ENCODE measurements around the gene FAU.

FAU gene

GRCh38 chr11:65084598-65085375, 37.1 kb downstream of the FAU start:
- no peak for TF ChIP-seq ZFP3 (CRISPR knock-in tag; IDR thresholded peaks at IDR 0.05)
- TF ChIP-seq TOX (CRISPR knock-in tag; IDR thresholded peaks at IDR 0.05; ENCODE audit: borderline replicate concordance): no peak
- TF ChIP-seq OSR1 (CRISPR knock-in tag; IDR thresholded peaks at IDR 0.05): no peak
- no peak for TF ChIP-seq ISL1 (CRISPR knock-in tag; IDR thresholded peaks at IDR 0.05)
- TF ChIP-seq GLIS3 (CRISPR knock-in tag; IDR thresholded peaks at IDR 0.05): no peak
- peak; percentile 29 for ATAC-seq

GRCh38 chr11:65083834-65084597, 37.9 kb downstream of the FAU start, which contains the start of the genes CDCA5 and ZFPL1:
Gene CDCA5, minus strand, starts transcription at chr11:65084040. Its CDS starts 62 bp downstream, at chr11:65083978.
Gene ZFPL1, plus strand, starts transcription at chr11:65084222. Its CDS starts 477 bp downstream, at chr11:65084699.
- no peak for TF ChIP-seq TOX (CRISPR knock-in tag; IDR thresholded peaks at IDR 0.05; ENCODE audit: borderline replicate concordance)
- no peak for TF ChIP-seq TSHZ2 (CRISPR knock-in tag; IDR thresholded peaks at IDR 0.05)
- TF ChIP-seq ARNTL (CRISPR knock-in tag; IDR thresholded peaks at IDR 0.05; ENCODE audit: borderline replicate concordance, low read depth): no peak
- TF ChIP-seq CSRNP3 (CRISPR knock-in tag; IDR thresholded peaks at IDR 0.05): no peak
- TF ChIP-seq TCF4 (CRISPR knock-in tag; IDR thresholded peaks at IDR 0.05; ENCODE audit: borderline replicate concordance): no peak
- TF ChIP-seq PATZ1 (CRISPR knock-in tag; IDR thresholded peaks at IDR 0.05; ENCODE audit: borderline replicate concordance): no peak
- no peak for TF ChIP-seq GLIS3 (CRISPR knock-in tag; IDR thresholded peaks at IDR 0.05)
- no peak for TF ChIP-seq ZNF8 (CRISPR knock-in tag; IDR thresholded peaks at IDR 0.05)
- no peak for TF ChIP-seq CREB5 (CRISPR knock-in tag; IDR thresholded peaks at IDR 0.05; ENCODE audit: low read depth)
- TF ChIP-seq ZC3H10 (CRISPR knock-in tag; IDR thresholded peaks at IDR 0.05): no peak
- TF ChIP-seq OSR1 (CRISPR knock-in tag; IDR thresholded peaks at IDR 0.05): no peak
- no peak for TF ChIP-seq CSDC2 (CRISPR knock-in tag; IDR thresholded peaks at IDR 0.05)
- ATAC-seq: peak; percentile 88

- ATAC-seq: no peak; the same call in 1 of the 3 replicates
- no peak for TF ChIP-seq OSR1 (CRISPR knock-in tag; IDR thresholded peaks at IDR 0.05)
- no peak for TF ChIP-seq TCF4 (CRISPR knock-in tag; IDR thresholded peaks at IDR 0.05; ENCODE audit: borderline replicate concordance)
- no peak for TF ChIP-seq CSDC2 (CRISPR knock-in tag; IDR thresholded peaks at IDR 0.05)
- no peak for TF ChIP-seq ZC3H10 (CRISPR knock-in tag; IDR thresholded peaks at IDR 0.05)
- no peak for TF ChIP-seq ZFP3 (CRISPR knock-in tag; IDR thresholded peaks at IDR 0.05)
- TF ChIP-seq CREB5 (CRISPR knock-in tag; IDR thresholded peaks at IDR 0.05; ENCODE audit: low read depth): no peak
- TF ChIP-seq ZNF8 (CRISPR knock-in tag; IDR thresholded peaks at IDR 0.05): no peak
- TF ChIP-seq SNAI2 (CRISPR knock-in tag; IDR thresholded peaks at IDR 0.05): no peak
- TF ChIP-seq ZNF565 (CRISPR knock-in tag; conservative IDR thresholded peaks at IDR 0.05; ENCODE audit: low read depth): no peak
- TF ChIP-seq TOX (CRISPR knock-in tag; IDR thresholded peaks at IDR 0.05; ENCODE audit: borderline replicate concordance): no peak
- TF ChIP-seq POU6F1 (CRISPR knock-in tag; IDR thresholded peaks at IDR 0.05; ENCODE audit: borderline replicate concordance, low read depth): no peak
- TF ChIP-seq ISL1 (CRISPR knock-in tag; IDR thresholded peaks at IDR 0.05): no peak
- TF ChIP-seq RARB (CRISPR knock-in tag; IDR thresholded peaks at IDR 0.05): no peak
- no peak for TF ChIP-seq ARNTL (CRISPR knock-in tag; IDR thresholded peaks at IDR 0.05; ENCODE audit: borderline replicate concordance, low read depth)
- TF ChIP-seq BACH2 (CRISPR knock-in tag; IDR thresholded peaks at IDR 0.05; ENCODE audit: borderline replicate concordance): no peak
- TF ChIP-seq PATZ1 (CRISPR knock-in tag; IDR thresholded peaks at IDR 0.05; ENCODE audit: borderline replicate concordance): no peak
- TF ChIP-seq ESRRG (CRISPR knock-in tag; IDR thresholded peaks at IDR 0.05): no peak
Observed at GRCh38 chr11:65083134-65083833, 38.6 kb downstream of the FAU start.
